Esophagus squamous epithelium (tissue), 5 donors: ENCODE results near the gene BMP10. TPM values are rescaled to one million over a fixed set of nuclear protein-coding genes. Genes with fewer than 3 reads are reported as not detected.

Experiments used
- DNase-seq: peaks from one replicate; lab custom pipeline; 2025; lab: John Stamatoyannopoulos, UW
- H3K27ac ChIP-seq, 4 donors: fragments of 200-600 bp; sonication (generic); one replicate each; pipeline ENCODE4 v1.5.1; 2016 to 2019; ENCODE audit warnings: mild to moderate bottlenecking in 1 of 4
- H3K27me3 ChIP-seq, 4 donors: fragments of 200-600 bp; sonication (generic); 1 replicate in 3 of 4; 2 replicates in 1 of 4; pipeline versions ENCODE4 v1.5.1 to v1.6.0; 2017 to 2021; ENCODE audit warnings: antibody characterized with exemption in 1 of 4
- H3K36me3 ChIP-seq, 3 donors: fragments of 200-600 bp; sonication (generic); one replicate each; pipeline ENCODE4 v1.5.1; 2016 to 2019
- H3K4me1 ChIP-seq, 3 donors: fragments of 200-600 bp; sonication (generic); one replicate each; pipeline ENCODE4 v1.5.1; 2017 to 2019
- H3K4me3 ChIP-seq, 4 donors: fragments of 200-600 bp; sonication (generic); 1 replicate in 3 of 4; 2 replicates in 1 of 4; pipeline ENCODE4 v1.5.1; 2016 to 2019; ENCODE audit warnings: mild to moderate bottlenecking in 2 of 4, moderate library complexity in 1 of 4
- H3K9me3 ChIP-seq, 3 donors: fragments of 200-600 bp; sonication (generic); one replicate each; pipeline ENCODE4 v1.5.1; 2016 to 2019
- POLR2A ChIP-seq, 4 donors: fragments of 450-650 bp; IDR thresholded peaks; one replicate each; pipeline ENCODE4 v1.6.1; 2017; ENCODE audit warnings: antibody characterized with exemption in 4 of 4, mild to moderate bottlenecking in 4 of 4, moderate library complexity in 3 of 4
- WGBS, 2 donors: methylation state at CpG; one replicate each; pipeline ENCODE4 v1.1.5; 2018; 5-methylcytosine and 5-hydroxymethylcytosine counted together
- intact Hi-C: fragments of 100-400 bp; cut with DNase I; formaldehyde crosslinking; loops from one replicate; pipeline ENCODE4 v1.15.0; 2022
- total RNA-seq, 4 donors: library from RNA; depleted of rRNA; stranded (reverse); fragments of >200 nt; gene quantifications; one replicate each; pipeline ENCODE4 v1.1.0, GENCODE V29; 2016
- TF ChIP-seq, protein P1 (sequence below), 6 experiments: fragments of 450-650 bp in 4 of 6; fragments of 200-600 bp in 2 of 6; sonication (generic) in 2 of 6; IDR thresholded peaks; one replicate each; pipeline ENCODE4 v1.5.1; 2016 to 2019; ENCODE audit warnings: antibody characterized with exemption in 6 of 6, mild to moderate bottlenecking in 4 of 6, moderate library complexity in 4 of 6
- donor health status: DM: yes; HTN: yes; CAD: no.

The BMP10 gene
- total RNA-seq, 4 donors from 2014 or later: not detected

DNA sequence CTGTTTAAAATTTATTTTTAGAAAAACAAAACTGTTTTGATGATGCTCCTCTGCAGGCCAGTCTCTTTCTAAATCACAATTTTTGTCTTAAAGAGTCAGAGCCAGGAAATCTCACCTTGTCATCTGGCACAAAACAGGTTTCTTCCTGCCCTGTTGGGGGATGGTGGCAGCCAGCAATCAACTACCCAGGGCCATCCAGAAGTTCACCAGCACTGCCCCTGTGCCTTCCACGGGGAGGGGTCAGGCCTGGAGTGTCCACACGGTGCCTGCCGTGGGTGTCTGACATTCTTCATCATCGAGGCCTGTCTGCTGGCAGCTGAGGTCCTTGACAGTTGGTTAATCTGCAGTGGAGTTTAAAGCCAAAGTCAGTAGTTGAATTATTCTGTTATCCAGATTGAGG lies 40.0 kb upstream of the BMP10 start:
- no peaks in the 10 kb centered on the region for H3K9me3 ChIP-seq
- no peaks in the 10 kb centered on the region for H3K27me3 ChIP-seq
- H3K4me3 ChIP-seq: no peak overlapping the region
- peaks cover 11 to 27% (median 17%) of the 10 kb centered on the region in 3 donors for H3K4me1 ChIP-seq
- WGBS, 2 donors: 50 to 74% methylated on average over 3 of the region's 4 CpGs
- no peak for DNase-seq
- TF ChIP-seq, protein P1, sequence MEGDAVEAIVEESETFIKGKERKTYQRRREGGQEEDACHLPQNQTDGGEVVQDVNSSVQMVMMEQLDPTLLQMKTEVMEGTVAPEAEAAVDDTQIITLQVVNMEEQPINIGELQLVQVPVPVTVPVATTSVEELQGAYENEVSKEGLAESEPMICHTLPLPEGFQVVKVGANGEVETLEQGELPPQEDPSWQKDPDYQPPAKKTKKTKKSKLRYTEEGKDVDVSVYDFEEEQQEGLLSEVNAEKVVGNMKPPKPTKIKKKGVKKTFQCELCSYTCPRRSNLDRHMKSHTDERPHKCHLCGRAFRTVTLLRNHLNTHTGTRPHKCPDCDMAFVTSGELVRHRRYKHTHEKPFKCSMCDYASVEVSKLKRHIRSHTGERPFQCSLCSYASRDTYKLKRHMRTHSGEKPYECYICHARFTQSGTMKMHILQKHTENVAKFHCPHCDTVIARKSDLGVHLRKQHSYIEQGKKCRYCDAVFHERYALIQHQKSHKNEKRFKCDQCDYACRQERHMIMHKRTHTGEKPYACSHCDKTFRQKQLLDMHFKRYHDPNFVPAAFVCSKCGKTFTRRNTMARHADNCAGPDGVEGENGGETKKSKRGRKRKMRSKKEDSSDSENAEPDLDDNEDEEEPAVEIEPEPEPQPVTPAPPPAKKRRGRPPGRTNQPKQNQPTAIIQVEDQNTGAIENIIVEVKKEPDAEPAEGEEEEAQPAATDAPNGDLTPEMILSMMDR (IDR thresholded peaks at IDR 0.05): no peak
- no peak for TF ChIP-seq POLR2A (IDR thresholded peaks at IDR 0.05)
- H3K27ac ChIP-seq: no peak overlapping the region
- no peaks in the 10 kb centered on the region for H3K36me3 ChIP-seq
- intact Hi-C loops: loop anchor here (5.0 kb wide), 1 partner anchor 159 kb away; no protein-coding TSS in a partner anchor

DNA sequence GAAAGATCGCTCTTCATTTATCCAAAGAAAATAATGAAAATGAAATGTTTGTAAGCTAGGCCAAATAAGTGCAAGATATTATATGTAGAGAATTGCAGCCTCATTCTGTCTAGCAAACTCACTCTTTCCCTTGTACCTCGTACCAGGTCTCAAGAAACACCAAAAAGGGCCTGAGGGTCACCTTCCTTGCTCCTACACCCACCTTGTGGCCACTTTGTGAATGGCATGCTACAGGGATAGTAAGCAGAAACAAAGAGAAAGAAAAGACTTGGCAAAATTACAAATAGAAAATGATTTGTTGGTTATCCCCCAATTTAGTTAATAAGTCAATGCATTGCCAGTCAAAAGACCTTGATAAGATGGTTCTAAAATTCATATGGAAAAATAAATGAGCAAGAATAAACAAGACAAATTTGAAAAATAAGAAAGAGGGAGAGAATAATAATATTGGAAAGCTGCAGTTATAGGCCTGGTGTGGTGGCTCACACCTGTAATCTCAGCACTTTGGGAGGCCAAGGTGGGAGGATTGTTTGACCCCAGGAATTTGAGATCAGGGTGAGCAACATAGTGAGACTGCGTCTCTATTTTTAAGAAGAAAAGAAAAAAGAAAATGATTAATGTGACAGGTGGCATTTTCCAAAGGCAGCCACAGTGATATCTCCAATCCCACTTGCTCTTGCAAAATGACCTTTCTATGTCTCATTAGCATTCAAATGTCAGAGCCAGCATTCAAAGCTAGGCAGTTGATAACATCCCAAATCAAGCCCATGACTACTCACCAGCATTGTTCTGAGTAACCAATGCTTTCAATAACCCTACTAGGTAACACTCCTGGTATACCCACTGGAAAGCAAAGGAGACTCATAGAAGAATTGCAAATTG lies 38.8 kb upstream of the BMP10 start:
- intact Hi-C loops: loop anchor here (5.0 to 10.0 kb wide), 2 partner anchors 65 to 158 kb away; no protein-coding TSS in a partner anchor
- Histone ChIP-seq H3K9me3 (no peaks in the 10 kb centered on the region), H3K27ac (no peak overlapping the region), H3K36me3 (no peaks in the 10 kb centered on the region), H3K27me3 (no peaks in the 10 kb centered on the region), H3K4me3 (no peak overlapping the region), H3K4me1 (peaks cover 11 to 24% (median 17%) of the 10 kb centered on the region in 3 donors)
- no peak for DNase-seq
- 63 to 72% methylated on average over 3 of the region's 3 CpGs for WGBS, 2 donors
- TF ChIP-seq POLR2A (IDR thresholded peaks at IDR 0.05): no peak
- TF ChIP-seq, protein P1 (IDR thresholded peaks at IDR 0.05): peak; percentile 78 to 95 (median 93)

DNA sequence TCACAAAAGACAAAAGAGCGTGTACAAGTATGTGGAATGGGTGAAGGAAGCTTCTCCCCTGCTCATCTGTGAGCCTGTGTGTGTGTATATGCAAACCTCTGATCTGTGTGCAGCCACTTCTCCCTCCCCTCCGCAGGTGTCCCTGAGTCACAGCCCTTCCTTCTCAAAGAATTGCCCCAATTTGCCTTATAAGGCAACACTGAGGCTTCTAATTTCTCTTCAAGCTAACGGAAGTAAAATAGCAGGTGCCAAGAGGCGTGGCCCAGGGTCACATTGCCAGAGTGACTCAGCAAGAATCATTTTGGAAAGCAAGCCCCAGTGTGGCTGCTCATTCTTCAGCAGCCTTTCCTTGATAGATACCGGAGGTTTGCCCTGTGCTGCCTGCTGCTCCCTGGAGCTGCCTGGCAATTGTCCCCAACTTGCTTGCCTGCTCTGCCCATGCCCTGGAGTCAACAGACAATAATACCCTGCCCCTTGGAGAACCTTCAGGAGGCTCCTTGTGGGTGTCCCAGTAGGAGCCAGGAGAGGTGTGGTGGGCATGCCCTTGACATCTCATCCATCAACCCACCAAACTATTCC lies 37.3 kb upstream of the BMP10 start:
- no peaks in the 10 kb centered on the region for H3K27me3 ChIP-seq
- WGBS, 2 donors: 12 to 24% methylated on average over 4 to 5 of the region's 5 CpGs
- H3K36me3 ChIP-seq: no peaks in the 10 kb centered on the region
- no peak overlapping the region for H3K4me3 ChIP-seq
- H3K27ac ChIP-seq: peak overlapping the region; percentile 70 to 78 (median 75)
- intact Hi-C loops: loop anchor here (10.0 kb wide), 1 partner anchor 64 kb away; no protein-coding TSS in a partner anchor
- peaks cover 11 to 24% (median 17%) of the 10 kb centered on the region in 3 donors for H3K4me1 ChIP-seq
- TF ChIP-seq, protein P1 (IDR thresholded peaks at IDR 0.05): peak in 1 of 6 experiments; percentile 4
- TF ChIP-seq POLR2A (IDR thresholded peaks at IDR 0.05): peak in 2 of 4 donors; percentile 4 to 64
- peak; percentile 11 for DNase-seq
- no peaks in the 10 kb centered on the region for H3K9me3 ChIP-seq

DNA sequence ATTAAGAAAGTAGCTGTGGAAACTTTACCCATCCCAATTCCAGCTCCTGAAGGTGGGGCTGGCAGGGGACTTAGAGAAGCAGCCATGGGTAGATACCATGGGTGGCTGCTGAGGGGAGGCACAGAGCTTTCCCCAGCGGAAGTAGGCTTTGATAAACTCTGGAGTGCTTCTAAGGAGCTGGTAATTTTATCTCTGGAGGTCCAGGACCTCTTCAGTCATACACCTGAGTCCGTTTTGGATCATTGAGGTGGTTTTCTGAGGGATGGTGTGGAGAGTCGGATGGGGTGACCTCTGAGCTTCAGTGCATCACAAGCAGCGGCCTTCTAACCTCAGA lies 36.7 kb upstream of the BMP10 start:
- intact Hi-C loops: loop anchor here (10.0 kb wide), 1 partner anchor 63 kb away; no protein-coding TSS in a partner anchor
- H3K4me3 ChIP-seq: no peak overlapping the region
- TF ChIP-seq POLR2A (IDR thresholded peaks at IDR 0.05): no peak
- TF ChIP-seq, protein P1 (IDR thresholded peaks at IDR 0.05): no peak
- no peak for DNase-seq
- H3K27me3 ChIP-seq: no peaks in the 10 kb centered on the region
- 66 to 82% methylated on average over 3 to 4 of the region's 4 CpGs for WGBS, 2 donors
- no peaks in the 10 kb centered on the region for H3K36me3 ChIP-seq
- peak overlapping the region; percentile 26 to 78 (median 73) for H3K27ac ChIP-seq
- no peaks in the 10 kb centered on the region for H3K9me3 ChIP-seq
- peaks cover 11 to 24% (median 17%) of the 10 kb centered on the region in 3 donors for H3K4me1 ChIP-seq
